Measurements from ENCODE around the gene BCKDHA. TPM values are rescaled to one million over a fixed set of nuclear protein-coding genes. Genes with fewer than 3 reads are reported as not detected.

The BCKDHA gene
- total RNA-seq, 1 experiment from 2014 or later, result 19.4 TPM

DNA sequence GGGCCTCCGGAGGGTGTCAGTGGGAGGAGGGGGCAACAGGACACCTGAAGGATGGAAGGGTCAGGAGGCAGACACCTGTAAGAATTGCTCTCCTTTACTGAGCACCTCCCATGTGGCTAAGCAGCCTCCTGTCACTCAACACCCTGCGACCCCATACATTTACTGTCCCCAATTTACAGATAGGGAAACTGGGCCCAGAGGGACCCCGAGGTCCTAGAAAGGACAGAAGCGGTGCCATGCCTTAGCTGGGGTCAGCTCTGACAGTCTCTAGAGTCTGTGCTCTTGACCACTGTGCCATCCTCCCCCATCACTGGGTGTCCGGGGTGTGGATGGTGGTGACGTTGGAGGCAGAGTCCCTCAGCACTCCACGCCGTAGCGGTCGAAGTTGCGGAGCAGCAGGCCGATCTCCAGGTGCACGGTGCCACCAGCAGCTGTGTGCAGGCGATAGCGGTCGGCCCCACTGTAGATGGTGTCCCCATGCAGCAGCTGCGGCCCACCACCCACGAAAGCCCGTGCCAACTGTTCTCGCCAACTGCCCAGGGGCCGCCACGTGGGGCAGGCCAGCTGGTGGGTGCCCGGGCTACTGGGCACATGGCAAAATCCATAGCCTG is 43.2 kb upstream of the BCKDHA start:
- H3K9me3 Mint-ChIP-seq (ENCODE audit: unreplicated experiment), result no peaks in the 10 kb centered on the region
- Histone ChIP-seq H3K4me1 (peaks cover 4% of the 10 kb centered on the region; the same call in 1 of the 2 replicates), H3K4me3 (ENCODE audit: low read depth, low read length) (peak overlapping the region; percentile 73), H3K36me3 (ENCODE audit: control insufficient read depth, insufficient read depth, low read length) (no peaks in the 10 kb centered on the region), H3K27me3 (replicated peaks; ENCODE audit: control insufficient read depth, insufficient read depth, low read length) (no peaks in the 10 kb centered on the region; the same call in 1 of the 2 replicates), H3K9me3 (no peaks in the 10 kb centered on the region)
- peaks cover 11% of the 10 kb centered on the region for H3K27me3 Mint-ChIP-seq (ENCODE audit: insufficient read depth, unreplicated experiment)
- peaks cover 11% of the 10 kb centered on the region for H3K36me3 Mint-ChIP-seq (ENCODE audit: insufficient read depth, unreplicated experiment)
- no peak for DNase-seq
- intact Hi-C loops (cut with micrococcal nuclease; ENCODE audit: unreplicated experiment), result loop anchor here (1.0 kb wide), 1 partner anchor 9 kb away; no protein-coding TSS in a partner anchor
- ChIA-PET POLR2A (no interaction called here), CTCF (interaction anchor here (1.4 kb wide), 1 partner anchor 10 kb away, joined by 6 read pairs; the partner anchor contains the start of gene B9D2)
- TF ChIP-seq, protein P1, sequence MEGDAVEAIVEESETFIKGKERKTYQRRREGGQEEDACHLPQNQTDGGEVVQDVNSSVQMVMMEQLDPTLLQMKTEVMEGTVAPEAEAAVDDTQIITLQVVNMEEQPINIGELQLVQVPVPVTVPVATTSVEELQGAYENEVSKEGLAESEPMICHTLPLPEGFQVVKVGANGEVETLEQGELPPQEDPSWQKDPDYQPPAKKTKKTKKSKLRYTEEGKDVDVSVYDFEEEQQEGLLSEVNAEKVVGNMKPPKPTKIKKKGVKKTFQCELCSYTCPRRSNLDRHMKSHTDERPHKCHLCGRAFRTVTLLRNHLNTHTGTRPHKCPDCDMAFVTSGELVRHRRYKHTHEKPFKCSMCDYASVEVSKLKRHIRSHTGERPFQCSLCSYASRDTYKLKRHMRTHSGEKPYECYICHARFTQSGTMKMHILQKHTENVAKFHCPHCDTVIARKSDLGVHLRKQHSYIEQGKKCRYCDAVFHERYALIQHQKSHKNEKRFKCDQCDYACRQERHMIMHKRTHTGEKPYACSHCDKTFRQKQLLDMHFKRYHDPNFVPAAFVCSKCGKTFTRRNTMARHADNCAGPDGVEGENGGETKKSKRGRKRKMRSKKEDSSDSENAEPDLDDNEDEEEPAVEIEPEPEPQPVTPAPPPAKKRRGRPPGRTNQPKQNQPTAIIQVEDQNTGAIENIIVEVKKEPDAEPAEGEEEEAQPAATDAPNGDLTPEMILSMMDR (IDR thresholded peaks at IDR 0.05; ENCODE audit: insufficient read depth in 1 of 2, low read depth in 1 of 2, low read length in 1 of 2, severe bottlenecking in 1 of 2, unreplicated experiment in 1 of 2), result no peak
- H3K27ac Mint-ChIP-seq (ENCODE audit: unreplicated experiment), result peak overlapping the region; percentile 23
- H3K4me1 Mint-ChIP-seq (ENCODE audit: low read depth, unreplicated experiment), result peaks cover 24% of the 10 kb centered on the region
- no TSS peak for BruUV-seq (replicated peaks)
- H3K4me3 Mint-ChIP-seq (ENCODE audit: unreplicated experiment), result peak overlapping the region; percentile 83

DNA sequence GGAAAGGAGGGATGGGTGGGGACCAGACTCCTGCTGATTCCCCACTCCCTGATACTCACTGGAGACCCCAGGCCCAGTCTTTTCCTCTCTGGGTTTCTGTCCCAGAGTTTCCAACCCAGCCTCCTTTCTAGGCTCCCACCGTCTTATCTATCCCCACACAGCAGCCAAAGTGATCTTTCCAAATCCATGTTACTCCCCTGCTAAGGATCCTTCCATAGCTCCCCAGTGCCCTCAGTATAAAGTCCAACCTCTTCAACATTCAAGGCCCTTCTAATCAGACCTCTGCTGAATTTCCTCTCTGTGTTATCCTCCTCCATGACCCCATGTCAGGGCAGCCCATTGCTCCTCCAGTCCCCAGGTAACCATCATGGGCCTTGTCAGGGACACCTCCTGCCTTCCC is 42.6 kb upstream of the BCKDHA start:
- intact Hi-C loops (cut with micrococcal nuclease; ENCODE audit: unreplicated experiment), result no loop called here
- TF ChIP-seq, protein P1 (IDR thresholded peaks at IDR 0.05; ENCODE audit: insufficient read depth in 1 of 2, low read depth in 1 of 2, low read length in 1 of 2, severe bottlenecking in 1 of 2, unreplicated experiment in 1 of 2), result no peak
- peaks cover 4% of the 10 kb centered on the region; the same call in 1 of the 2 replicates for H3K4me1 ChIP-seq
- Mint-ChIP-seq H3K4me3 (ENCODE audit: unreplicated experiment) (peak overlapping the region; percentile 53), H3K4me1 (ENCODE audit: low read depth, unreplicated experiment) (peaks cover 24% of the 10 kb centered on the region), H3K9me3 (ENCODE audit: unreplicated experiment) (no peaks in the 10 kb centered on the region), H3K27ac (ENCODE audit: unreplicated experiment) (no peak overlapping the region), H3K27me3 (ENCODE audit: insufficient read depth, unreplicated experiment) (peaks cover 11% of the 10 kb centered on the region), H3K36me3 (ENCODE audit: insufficient read depth, unreplicated experiment) (peaks cover 11% of the 10 kb centered on the region)
- no peaks in the 10 kb centered on the region for H3K36me3 ChIP-seq (ENCODE audit: control insufficient read depth, insufficient read depth, low read length)
- BruUV-seq (replicated peaks), result no TSS peak
- no peaks in the 10 kb centered on the region; the same call in 1 of the 2 replicates for H3K27me3 ChIP-seq (replicated peaks; ENCODE audit: control insufficient read depth, insufficient read depth, low read length)
- no peaks in the 10 kb centered on the region for H3K9me3 ChIP-seq
- no peak overlapping the region for H3K4me3 ChIP-seq (ENCODE audit: low read depth, low read length)
- ChIA-PET CTCF (interaction anchor here (1.4 kb wide), 1 partner anchor 9 kb away, joined by 6 read pairs; the partner anchor contains the start of gene B9D2), POLR2A (interaction anchor here (1.2 kb wide), 1 partner anchor 8 kb away, joined by 3 read pairs; no protein-coding TSS in a partner anchor)
- DNase-seq, result no peak

DNA sequence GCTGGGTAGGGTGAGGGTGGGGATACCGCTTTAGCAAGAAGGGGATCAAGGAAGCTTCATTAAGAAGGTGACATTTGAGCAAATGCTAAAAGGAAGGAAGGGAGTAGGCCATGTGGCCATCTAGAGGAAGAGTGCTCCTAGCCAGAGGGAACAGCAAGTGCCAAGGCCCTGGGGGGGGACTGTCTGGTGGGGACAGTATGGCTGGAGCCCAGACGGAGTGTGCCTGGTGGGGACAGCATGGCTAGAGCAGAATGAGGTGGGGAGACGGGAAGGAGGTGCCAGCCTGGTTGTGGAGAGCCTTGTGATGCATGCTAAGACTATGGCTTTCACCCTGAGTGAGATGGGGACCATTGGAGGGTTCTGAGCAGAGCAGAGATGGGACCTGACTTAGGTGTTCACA is 41.8 kb upstream of the BCKDHA start:
- Mint-ChIP-seq H3K4me3 (ENCODE audit: unreplicated experiment) (no peak overlapping the region), H3K9me3 (ENCODE audit: unreplicated experiment) (no peaks in the 10 kb centered on the region), H3K27ac (ENCODE audit: unreplicated experiment) (no peak overlapping the region), H3K27me3 (ENCODE audit: insufficient read depth, unreplicated experiment) (peaks cover 9% of the 10 kb centered on the region), H3K4me1 (ENCODE audit: low read depth, unreplicated experiment) (peaks cover 21% of the 10 kb centered on the region), H3K36me3 (ENCODE audit: insufficient read depth, unreplicated experiment) (peaks cover 11% of the 10 kb centered on the region)
- CTCF ChIA-PET, result interaction anchor here (1.4 kb wide), 1 partner anchor 8 kb away, joined by 6 read pairs; the partner anchor contains the start of gene B9D2
- no peaks in the 10 kb centered on the region for H3K36me3 ChIP-seq (ENCODE audit: control insufficient read depth, insufficient read depth, low read length)
- no peaks in the 10 kb centered on the region; the same call in 1 of the 2 replicates for H3K27me3 ChIP-seq (replicated peaks; ENCODE audit: control insufficient read depth, insufficient read depth, low read length)
- BruUV-seq (replicated peaks), result no TSS peak
- POLR2A ChIA-PET, result interaction anchor here (1.2 kb wide), 1 partner anchor 8 kb away, joined by 3 read pairs; no protein-coding TSS in a partner anchor
- TF ChIP-seq, protein P1 (IDR thresholded peaks at IDR 0.05; ENCODE audit: insufficient read depth in 1 of 2, low read depth in 1 of 2, low read length in 1 of 2, severe bottlenecking in 1 of 2, unreplicated experiment in 1 of 2), result no peak
- H3K9me3 ChIP-seq, result no peaks in the 10 kb centered on the region
- intact Hi-C loops (cut with micrococcal nuclease; ENCODE audit: unreplicated experiment), result no loop called here
- H3K4me1 ChIP-seq, result peaks cover 4% of the 10 kb centered on the region; the same call in 1 of the 2 replicates
- DNase-seq, result no peak
- H3K4me3 ChIP-seq (ENCODE audit: low read depth, low read length), result no peak overlapping the region
